Breast epithelium (tissue), 4 donors: Measurements from ENCODE around the gene PHIP. TPM values are rescaled to one million over a fixed set of nuclear protein-coding genes. Genes with fewer than 3 reads are reported as not detected.

Source experiments
- DNase-seq, 2 donors: peaks; one replicate each; pipeline ENCODE4 v3.0.0-alpha.2; 2019; ENCODE audit warnings: low spot score in 2 of 2
- H3K27ac ChIP-seq, 2 donors: fragments of 200-600 bp; sonication (generic) in 1 of 2; one replicate each; pipeline ENCODE4 v1.5.1; 2016 to 2019; ENCODE audit warnings: mild to moderate bottlenecking in 1 of 2
- H3K27me3 ChIP-seq, 2 donors: fragments of 200-600 bp; sonication (generic) in 1 of 2; one replicate each; pipeline versions ENCODE4 v1.5.1 to v1.6.0; 2017 to 2019; ENCODE audit warnings: control low read depth in 1 of 2, mild to moderate bottlenecking in 1 of 2
- H3K36me3 ChIP-seq: fragments of 200-600 bp; one replicate; pipeline ENCODE4 v1.5.1; 2019
- H3K4me1 ChIP-seq, 2 donors: fragments of 200-600 bp; sonication (generic); one replicate each; pipeline ENCODE4 v1.5.1; 2016 to 2019; ENCODE audit warnings: control low read depth in 1 of 2
- H3K4me3 ChIP-seq, 3 donors: fragments of 200-600 bp; sonication (generic); 1 replicate in 2 of 3; 2 replicates in 1 of 3; pipeline ENCODE4 v1.5.1; 2016 to 2019; ENCODE audit warnings: mild to moderate bottlenecking in 3 of 3, moderate library complexity in 2 of 3
- H3K9me3 ChIP-seq, 2 donors: fragments of 200-600 bp; sonication (generic) in 1 of 2; one replicate each; pipeline ENCODE4 v1.5.1; 2016 to 2019; ENCODE audit warnings: control low read depth in 1 of 2
- POLR2A ChIP-seq: fragments of 450-650 bp; IDR thresholded peaks from one replicate; pipeline ENCODE4 v1.6.1; 2016; ENCODE audit warnings: antibody characterized with exemption, mild to moderate bottlenecking, moderate library complexity
- POLR2AphosphoS5 ChIP-seq, 3 donors: sonication (generic); formaldehyde crosslinking; IDR thresholded peaks; one replicate each; pipeline ENCODE4 v1.6.1; 2017; ENCODE audit warnings: antibody characterized with exemption in 3 of 3
- intact Hi-C: fragments of 100-400 bp; cut with DNase I; formaldehyde crosslinking; loops from one replicate; pipeline ENCODE4 v1.15.1; 2023; ENCODE audit warnings: low total_unique reads
- total RNA-seq, 3 donors: library from RNA; depleted of rRNA; stranded (reverse); fragments of >200 nt; gene quantifications; one replicate each; pipeline ENCODE4 v1.1.0, GENCODE V29; 2016
- TF ChIP-seq, protein P1 (sequence below), 3 donors: fragments of 450-650 bp; IDR thresholded peaks; one replicate each; pipeline ENCODE4 v1.5.1; 2016 to 2017; ENCODE audit warnings: antibody characterized with exemption in 3 of 3, mild to moderate bottlenecking in 3 of 3, moderate library complexity in 3 of 3

Gene PHIP
- total RNA-seq, 3 donors from 2014 or later, result 31.7 to 73.6 (median 44.9) TPM

DNA sequence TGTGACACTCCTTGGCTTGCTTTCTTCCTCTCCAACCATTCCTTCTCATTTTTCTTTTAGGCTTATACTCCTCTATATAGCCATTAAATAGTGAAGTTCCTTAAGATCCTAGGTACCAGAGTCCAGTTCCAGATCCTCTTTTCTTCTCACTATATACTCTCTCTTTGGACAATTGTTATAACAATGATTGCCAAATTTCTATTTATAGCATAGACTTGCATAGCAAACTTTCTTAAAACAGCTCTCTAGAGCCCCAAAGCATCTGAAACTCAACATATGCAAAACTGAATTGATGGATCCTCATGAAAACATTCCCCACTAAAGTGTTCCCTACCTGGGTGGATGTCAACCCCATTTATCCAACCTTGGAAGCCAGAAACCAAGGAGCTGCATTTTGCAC, 13.4 kb downstream of the PHIP start:
- Histone ChIP-seq H3K27me3 (no peaks in the 10 kb centered on the region), H3K4me1 (no peaks in the 10 kb centered on the region), H3K36me3 (no peaks in the 10 kb centered on the region), H3K9me3 (no peaks in the 10 kb centered on the region), H3K4me3 (no peak overlapping the region), H3K27ac (no peak overlapping the region)
- no peak for TF ChIP-seq POLR2A
- TF ChIP-seq, protein P1, sequence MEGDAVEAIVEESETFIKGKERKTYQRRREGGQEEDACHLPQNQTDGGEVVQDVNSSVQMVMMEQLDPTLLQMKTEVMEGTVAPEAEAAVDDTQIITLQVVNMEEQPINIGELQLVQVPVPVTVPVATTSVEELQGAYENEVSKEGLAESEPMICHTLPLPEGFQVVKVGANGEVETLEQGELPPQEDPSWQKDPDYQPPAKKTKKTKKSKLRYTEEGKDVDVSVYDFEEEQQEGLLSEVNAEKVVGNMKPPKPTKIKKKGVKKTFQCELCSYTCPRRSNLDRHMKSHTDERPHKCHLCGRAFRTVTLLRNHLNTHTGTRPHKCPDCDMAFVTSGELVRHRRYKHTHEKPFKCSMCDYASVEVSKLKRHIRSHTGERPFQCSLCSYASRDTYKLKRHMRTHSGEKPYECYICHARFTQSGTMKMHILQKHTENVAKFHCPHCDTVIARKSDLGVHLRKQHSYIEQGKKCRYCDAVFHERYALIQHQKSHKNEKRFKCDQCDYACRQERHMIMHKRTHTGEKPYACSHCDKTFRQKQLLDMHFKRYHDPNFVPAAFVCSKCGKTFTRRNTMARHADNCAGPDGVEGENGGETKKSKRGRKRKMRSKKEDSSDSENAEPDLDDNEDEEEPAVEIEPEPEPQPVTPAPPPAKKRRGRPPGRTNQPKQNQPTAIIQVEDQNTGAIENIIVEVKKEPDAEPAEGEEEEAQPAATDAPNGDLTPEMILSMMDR (IDR thresholded peaks at IDR 0.05), result no peak
- no peak for TF ChIP-seq POLR2AphosphoS5 (IDR thresholded peaks at IDR 0.05)
- no peak for DNase-seq
- intact Hi-C loops, result no loop called here

DNA sequence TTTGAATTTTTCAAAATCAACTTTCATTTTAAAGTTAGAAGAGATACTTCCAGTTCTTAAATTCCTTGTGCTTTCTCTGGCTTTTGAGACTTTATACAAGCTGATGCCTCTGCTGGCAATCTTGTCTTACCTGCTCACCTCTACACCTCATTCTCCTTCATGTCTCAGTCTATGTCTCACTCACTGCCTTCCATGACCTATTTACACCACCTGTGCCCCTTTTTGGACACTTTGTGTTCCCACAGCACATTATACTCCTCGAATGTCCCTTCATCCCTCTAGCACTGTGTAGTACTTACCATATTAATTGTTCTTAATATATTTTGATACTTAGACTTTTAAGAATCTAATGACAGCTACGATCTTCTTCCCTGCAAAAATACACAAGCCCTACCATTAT, 15.3 kb downstream of the PHIP start:
- Histone ChIP-seq H3K9me3 (no peaks in the 10 kb centered on the region), H3K27ac (no peak overlapping the region), H3K27me3 (no peaks in the 10 kb centered on the region), H3K36me3 (no peaks in the 10 kb centered on the region), H3K4me3 (no peak overlapping the region), H3K4me1 (no peaks in the 10 kb centered on the region)
- DNase-seq, result no peak
- intact Hi-C loops, result no loop called here
- TF ChIP-seq POLR2AphosphoS5 (IDR thresholded peaks at IDR 0.05), result no peak
- no peak for TF ChIP-seq POLR2A

DNA sequence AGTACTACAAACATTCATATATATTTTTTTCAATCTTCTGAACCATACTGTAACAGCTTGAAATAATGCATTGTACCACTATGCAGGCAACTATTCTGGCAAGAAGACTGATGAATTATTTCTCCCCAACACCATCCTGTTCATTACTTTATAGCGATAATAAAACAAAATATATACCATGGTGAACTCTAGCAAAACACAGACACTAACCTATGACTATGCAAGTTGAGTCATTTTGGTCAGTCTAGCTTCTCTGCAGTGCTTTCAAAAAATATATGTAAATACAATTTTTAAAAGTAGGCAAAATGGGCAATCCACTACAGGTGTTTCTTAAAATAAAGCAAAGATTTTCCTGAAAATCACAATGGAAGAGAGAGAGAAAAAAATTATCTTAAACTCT, 20.3 kb downstream of the PHIP start:
- intact Hi-C loops, result no loop called here
- no peaks in the 10 kb centered on the region for H3K9me3 ChIP-seq
- H3K27me3 ChIP-seq, result no peaks in the 10 kb centered on the region
- no peaks in the 10 kb centered on the region for H3K4me1 ChIP-seq
- H3K4me3 ChIP-seq, result no peak overlapping the region
- H3K36me3 ChIP-seq, result no peaks in the 10 kb centered on the region
- no peak overlapping the region for H3K27ac ChIP-seq
- TF ChIP-seq POLR2A (no peak), POLR2AphosphoS5 (IDR thresholded peaks at IDR 0.05) (no peak)
- TF ChIP-seq, protein P1 (IDR thresholded peaks at IDR 0.05), result no peak
- DNase-seq, result no peak

DNA sequence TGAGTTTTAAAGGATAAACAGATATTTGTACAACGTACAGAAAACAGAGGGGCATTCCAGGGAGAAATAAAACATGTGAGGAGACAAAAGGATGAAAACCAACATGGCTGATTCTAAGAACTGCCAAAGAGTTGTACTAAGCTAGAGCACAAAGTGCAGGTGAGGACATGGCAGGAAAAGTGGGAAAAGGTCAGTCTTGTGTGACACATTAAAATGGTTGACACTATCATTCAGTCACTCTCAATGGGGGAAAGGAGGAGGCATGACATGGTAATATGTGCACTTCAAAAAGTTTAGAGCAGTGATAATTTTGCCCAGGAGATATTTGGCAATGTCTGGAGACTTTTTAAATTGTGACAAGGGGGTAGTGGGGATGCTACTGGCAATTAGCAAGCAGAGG, 21.8 kb downstream of the PHIP start:
- H3K36me3 ChIP-seq, result no peaks in the 10 kb centered on the region
- intact Hi-C loops, result no loop called here
- H3K9me3 ChIP-seq, result no peaks in the 10 kb centered on the region

DNA sequence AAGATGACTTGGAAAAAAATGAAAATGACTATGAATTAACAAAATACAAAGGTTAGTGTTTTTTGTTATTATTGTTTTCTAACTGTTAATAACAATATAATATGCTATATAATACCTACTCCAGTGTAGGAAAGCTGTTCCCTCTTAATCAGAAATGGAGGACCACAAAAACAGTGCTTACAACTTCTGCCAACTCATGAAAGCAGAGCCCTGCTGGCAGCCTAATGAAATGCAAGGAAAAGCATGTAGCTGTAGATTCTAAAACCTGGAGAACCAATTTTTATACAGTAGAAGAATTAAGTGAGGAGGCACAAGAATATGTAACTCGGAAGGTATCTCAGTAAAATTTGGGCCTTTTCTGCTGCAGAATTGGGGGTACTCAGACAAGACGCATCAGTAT, 29.4 kb downstream of the PHIP start:
- DNase-seq, result no peak
- TF ChIP-seq POLR2AphosphoS5 (IDR thresholded peaks at IDR 0.05), result no peak
- no peak for TF ChIP-seq POLR2A
- TF ChIP-seq, protein P1 (IDR thresholded peaks at IDR 0.05), result no peak
- H3K36me3 ChIP-seq, result no peaks in the 10 kb centered on the region
- no peak overlapping the region for H3K27ac ChIP-seq
- H3K9me3 ChIP-seq, result no peaks in the 10 kb centered on the region
- no peaks in the 10 kb centered on the region for H3K4me1 ChIP-seq
- no peak overlapping the region for H3K4me3 ChIP-seq
- H3K27me3 ChIP-seq, result no peaks in the 10 kb centered on the region
- intact Hi-C loops, result loop anchor here (5.0 kb wide), 1 partner anchor 579 kb away; no protein-coding TSS in a partner anchor

More for the DNA sequence above, 21.8 kb downstream of the PHIP start:
- no peak for TF ChIP-seq POLR2A
- no peak for TF ChIP-seq POLR2AphosphoS5 (IDR thresholded peaks at IDR 0.05)
- TF ChIP-seq, protein P1 (IDR thresholded peaks at IDR 0.05), result no peak
- no peaks in the 10 kb centered on the region for H3K4me1 ChIP-seq
- H3K27me3 ChIP-seq, result no peaks in the 10 kb centered on the region
- H3K4me3 ChIP-seq, result no peak overlapping the region
- DNase-seq, result no peak
- no peak overlapping the region for H3K27ac ChIP-seq

DNA sequence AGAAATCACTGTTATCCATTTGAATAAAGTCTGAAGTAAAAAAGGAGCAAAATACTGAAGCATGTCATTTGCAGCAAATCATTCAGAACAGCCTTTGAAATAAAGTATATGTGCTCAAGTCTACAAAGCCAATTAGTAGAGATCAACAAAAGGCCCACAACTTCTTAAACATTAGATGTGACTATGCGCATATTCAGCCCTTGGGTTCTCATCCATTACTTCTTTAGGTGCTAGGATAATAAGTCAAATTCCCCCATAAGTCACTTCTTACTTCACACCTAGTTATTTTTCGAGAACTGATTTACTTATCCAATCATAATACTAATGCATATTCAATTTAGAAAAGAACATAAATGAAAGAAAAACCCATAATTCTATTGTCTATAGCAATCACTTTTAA, 31.0 kb downstream of the PHIP start:
- intact Hi-C loops, result loop anchor here (5.0 kb wide), 1 partner anchor 580 kb away; no protein-coding TSS in a partner anchor
- no peak for DNase-seq

More for the DNA sequence above, 31.0 kb downstream of the PHIP start:
- no peaks in the 10 kb centered on the region for H3K36me3 ChIP-seq
- no peaks in the 10 kb centered on the region for H3K9me3 ChIP-seq
- no peak for TF ChIP-seq POLR2AphosphoS5 (IDR thresholded peaks at IDR 0.05)
- no peak overlapping the region for H3K4me3 ChIP-seq
- H3K4me1 ChIP-seq, result no peaks in the 10 kb centered on the region
- no peaks in the 10 kb centered on the region for H3K27me3 ChIP-seq
- no peak overlapping the region for H3K27ac ChIP-seq
